ENCODE data around the gene CMAS. TPM values are rescaled to one million over a fixed set of nuclear protein-coding genes. Genes with fewer than 3 reads are reported as not detected.

The CMAS gene
- total and polyA plus RNA-seq, 2 experiments from 2014 or later = 61.2 to 118 TPM

DNA sequence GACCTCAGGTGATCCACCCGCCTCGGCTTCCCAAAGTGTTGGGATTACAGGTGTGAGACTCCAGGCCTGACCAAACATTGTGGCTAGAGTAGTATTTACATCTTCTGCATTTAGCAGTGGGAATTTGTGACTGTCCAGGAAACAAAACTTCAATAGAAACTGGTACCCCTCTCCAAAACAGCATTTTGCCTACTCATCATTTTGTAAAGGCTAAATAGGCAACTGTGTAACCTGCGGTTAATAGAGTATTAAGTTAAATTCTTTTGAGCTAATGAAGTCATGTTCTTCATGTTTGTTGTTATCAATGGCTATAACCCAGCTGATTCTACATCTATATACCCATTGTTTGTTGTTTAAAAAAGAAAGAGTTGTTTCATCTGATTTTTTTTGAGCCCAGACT lies 8.1 kb downstream of the CMAS start:
- no peaks in the 10 kb centered on the region for H3F3A ChIP-seq (replicated peaks; ENCODE audit: low read depth)
- no peak overlapping the region for H3K4me3 Mint-ChIP-seq
- peaks cover 65% of the 10 kb centered on the region for H3K36me3 Mint-ChIP-seq (ENCODE audit: low read depth)
- H3K27ac ChIP-seq (ENCODE audit: low read depth) = no peak overlapping the region
- no peak overlapping the region for H3K4me2 ChIP-seq
- no peak overlapping the region for H3K4me3 ChIP-seq
- H3K4me1 ChIP-seq (ENCODE audit: insufficient read depth) = peaks cover 20% of the 10 kb centered on the region
- H3K27ac Mint-ChIP-seq = peak overlapping the region; percentile 77; the same call in 1 of the 2 replicates
- peaks cover 19% of the 10 kb centered on the region for H3K4me1 Mint-ChIP-seq
- no peak for DNase-seq (ENCODE audit: low spot score)
- peaks cover 49% of the 10 kb centered on the region for H3K79me2 ChIP-seq (replicated peaks; ENCODE audit: insufficient read depth)
- no peak overlapping the region for H2AFZ ChIP-seq
- H3K36me3 ChIP-seq (ENCODE audit: insufficient read depth) = peaks cover 30% of the 10 kb centered on the region; the same call in 1 of the 2 replicates
- no peak for TF ChIP-seq NANOG (IDR thresholded peaks at IDR 0.05; ENCODE audit: borderline replicate concordance)
- no peak for TF ChIP-seq POLR2AphosphoS5 (IDR thresholded peaks at IDR 0.05; ENCODE audit: low read depth)
- TF ChIP-seq, protein P1, sequence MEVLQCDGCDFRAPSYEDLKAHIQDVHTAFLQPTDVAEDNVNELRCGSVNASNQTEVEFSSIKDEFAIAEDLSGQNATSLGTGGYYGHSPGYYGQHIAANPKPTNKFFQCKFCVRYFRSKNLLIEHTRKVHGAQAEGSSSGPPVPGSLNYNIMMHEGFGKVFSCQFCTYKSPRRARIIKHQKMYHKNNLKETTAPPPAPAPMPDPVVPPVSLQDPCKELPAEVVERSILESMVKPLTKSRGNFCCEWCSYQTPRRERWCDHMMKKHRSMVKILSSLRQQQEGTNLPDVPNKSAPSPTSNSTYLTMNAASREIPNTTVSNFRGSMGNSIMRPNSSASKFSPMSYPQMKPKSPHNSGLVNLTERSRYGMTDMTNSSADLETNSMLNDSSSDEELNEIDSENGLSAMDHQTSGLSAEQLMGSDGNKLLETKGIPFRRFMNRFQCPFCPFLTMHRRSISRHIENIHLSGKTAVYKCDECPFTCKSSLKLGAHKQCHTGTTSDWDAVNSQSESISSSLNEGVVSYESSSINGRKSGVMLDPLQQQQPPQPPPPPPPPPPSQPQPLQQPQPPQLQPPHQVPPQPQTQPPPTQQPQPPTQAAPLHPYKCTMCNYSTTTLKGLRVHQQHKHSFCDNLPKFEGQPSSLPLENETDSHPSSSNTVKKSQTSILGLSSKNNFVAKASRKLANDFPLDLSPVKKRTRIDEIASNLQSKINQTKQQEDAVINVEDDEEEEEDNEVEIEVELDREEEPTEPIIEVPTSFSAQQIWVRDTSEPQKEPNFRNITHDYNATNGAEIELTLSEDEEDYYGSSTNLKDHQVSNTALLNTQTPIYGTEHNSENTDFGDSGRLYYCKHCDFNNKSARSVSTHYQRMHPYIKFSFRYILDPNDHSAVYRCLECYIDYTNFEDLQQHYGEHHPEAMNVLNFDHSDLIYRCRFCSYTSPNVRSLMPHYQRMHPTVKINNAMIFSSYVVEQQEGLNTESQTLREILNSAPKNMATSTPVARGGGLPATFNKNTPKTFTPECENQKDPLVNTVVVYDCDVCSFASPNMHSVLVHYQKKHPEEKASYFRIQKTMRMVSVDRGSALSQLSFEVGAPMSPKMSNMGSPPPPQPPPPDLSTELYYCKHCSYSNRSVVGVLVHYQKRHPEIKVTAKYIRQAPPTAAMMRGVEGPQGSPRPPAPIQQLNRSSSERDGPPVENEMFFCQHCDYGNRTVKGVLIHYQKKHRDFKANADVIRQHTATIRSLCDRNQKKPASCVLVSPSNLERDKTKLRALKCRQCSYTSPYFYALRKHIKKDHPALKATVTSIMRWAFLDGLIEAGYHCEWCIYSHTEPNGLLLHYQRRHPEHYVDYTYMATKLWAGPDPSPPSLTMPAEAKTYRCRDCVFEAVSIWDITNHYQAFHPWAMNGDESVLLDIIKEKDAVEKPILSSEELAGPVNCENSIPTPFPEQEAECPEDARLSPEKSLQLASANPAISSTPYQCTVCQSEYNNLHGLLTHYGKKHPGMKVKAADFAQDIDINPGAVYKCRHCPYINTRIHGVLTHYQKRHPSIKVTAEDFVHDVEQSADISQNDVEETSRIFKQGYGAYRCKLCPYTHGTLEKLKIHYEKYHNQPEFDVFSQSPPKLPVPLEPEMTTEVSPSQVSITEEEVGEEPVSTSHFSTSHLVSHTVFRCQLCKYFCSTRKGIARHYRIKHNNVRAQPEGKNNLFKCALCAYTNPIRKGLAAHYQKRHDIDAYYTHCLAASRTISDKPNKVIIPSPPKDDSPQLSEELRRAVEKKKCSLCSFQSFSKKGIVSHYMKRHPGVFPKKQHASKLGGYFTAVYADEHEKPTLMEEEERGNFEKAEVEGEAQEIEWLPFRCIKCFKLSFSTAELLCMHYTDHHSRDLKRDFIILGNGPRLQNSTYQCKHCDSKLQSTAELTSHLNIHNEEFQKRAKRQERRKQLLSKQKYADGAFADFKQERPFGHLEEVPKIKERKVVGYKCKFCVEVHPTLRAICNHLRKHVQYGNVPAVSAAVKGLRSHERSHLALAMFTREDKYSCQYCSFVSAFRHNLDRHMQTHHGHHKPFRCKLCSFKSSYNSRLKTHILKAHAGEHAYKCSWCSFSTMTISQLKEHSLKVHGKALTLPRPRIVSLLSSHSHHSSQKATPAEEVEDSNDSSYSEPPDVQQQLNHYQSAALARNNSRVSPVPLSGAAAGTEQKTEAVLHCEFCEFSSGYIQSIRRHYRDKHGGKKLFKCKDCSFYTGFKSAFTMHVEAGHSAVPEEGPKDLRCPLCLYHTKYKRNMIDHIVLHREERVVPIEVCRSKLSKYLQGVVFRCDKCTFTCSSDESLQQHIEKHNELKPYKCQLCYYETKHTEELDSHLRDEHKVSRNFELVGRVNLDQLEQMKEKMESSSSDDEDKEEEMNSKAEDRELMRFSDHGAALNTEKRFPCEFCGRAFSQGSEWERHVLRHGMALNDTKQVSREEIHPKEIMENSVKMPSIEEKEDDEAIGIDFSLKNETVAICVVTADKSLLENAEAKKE (CRISPR knock-in tag; IDR thresholded peaks at IDR 0.05) = no peak
- no peaks in the 10 kb centered on the region for H4K20me1 ChIP-seq (replicated peaks; ENCODE audit: insufficient read depth)
- H3K9me3 Mint-ChIP-seq = no peaks in the 10 kb centered on the region
- H3K27me3 Mint-ChIP-seq (ENCODE audit: insufficient read depth, low read depth, poor library complexity) = no peaks in the 10 kb centered on the region
- no peak for ATAC-seq
- H3K27me3 ChIP-seq (ENCODE audit: insufficient read depth) = no peaks in the 10 kb centered on the region
- no peaks in the 10 kb centered on the region for H3K9me2 ChIP-seq (ENCODE audit: insufficient read depth)

DNA sequence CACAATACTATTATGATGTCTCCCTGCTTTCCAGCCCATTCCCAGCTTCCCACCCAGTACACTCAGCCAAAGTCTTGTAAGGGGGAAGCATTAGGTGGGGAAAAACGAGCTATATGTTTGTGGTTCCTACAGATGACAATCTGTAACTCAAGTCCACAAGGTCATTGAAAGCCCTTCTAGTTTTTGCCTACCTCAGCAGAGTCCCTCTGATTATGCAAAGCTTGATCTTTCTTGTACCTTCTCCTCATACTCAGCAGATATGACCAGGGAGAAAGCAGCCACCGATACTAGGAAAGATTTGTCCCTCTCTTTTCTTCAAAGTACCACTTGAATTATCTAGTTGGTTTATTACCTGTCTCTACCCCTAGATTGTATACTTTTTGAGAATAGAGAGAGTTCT lies 10.6 kb downstream of the CMAS start:
- Histone ChIP-seq H2AFZ (no peak overlapping the region), H3K36me3 (ENCODE audit: insufficient read depth) (peaks cover 37% of the 10 kb centered on the region; the same call in 1 of the 2 replicates), H3F3A (replicated peaks; ENCODE audit: low read depth) (no peaks in the 10 kb centered on the region), H3K4me2 (no peak overlapping the region), H3K27ac (ENCODE audit: low read depth) (no peak overlapping the region), H3K4me1 (ENCODE audit: insufficient read depth) (no peaks in the 10 kb centered on the region; the same call in 1 of the 2 replicates), H3K79me2 (replicated peaks; ENCODE audit: insufficient read depth) (peaks cover 25% of the 10 kb centered on the region), H3K27me3 (ENCODE audit: insufficient read depth) (no peaks in the 10 kb centered on the region), H3K4me3 (no peak overlapping the region), H4K20me1 (replicated peaks; ENCODE audit: insufficient read depth) (no peaks in the 10 kb centered on the region), H3K9me2 (ENCODE audit: insufficient read depth) (no peaks in the 10 kb centered on the region)
- Mint-ChIP-seq H3K9me3 (no peaks in the 10 kb centered on the region), H3K4me1 (peaks cover under 1% of the 10 kb centered on the region; the same call in 1 of the 3 replicates), H3K36me3 (ENCODE audit: low read depth) (peaks cover 57% of the 10 kb centered on the region), H3K4me3 (no peak overlapping the region), H3K27me3 (ENCODE audit: insufficient read depth, low read depth, poor library complexity) (no peaks in the 10 kb centered on the region), H3K27ac (no peak overlapping the region)
- ATAC-seq (no peak), DNase-seq (ENCODE audit: low spot score) (no peak)
- TF ChIP-seq CREB1 (CRISPR knock-in tag; IDR thresholded peaks at IDR 0.05; ENCODE audit: low read depth) (no peak), STAT1 (IDR thresholded peaks at IDR 0.05; ENCODE audit: unreplicated experiment) (no peak), ZNF331 (CRISPR knock-in tag; IDR thresholded peaks at IDR 0.05; ENCODE audit: low read depth) (no peak)
- TF ChIP-seq, protein P1 (CRISPR knock-in tag; IDR thresholded peaks at IDR 0.05) = no peak

Measured in GM23338 (cell line).